Left cardiac atrium (tissue), 4 donors: ENCODE data around the gene TMEM145. TPM values are rescaled to one million over a fixed set of nuclear protein-coding genes. Genes with fewer than 3 reads are reported as not detected.

Experiments used
- ATAC-seq, 2 donors: fragments of 200-7000 bp; cut with Tn5 transposase; one replicate each; pipeline ENCODE4 v1.9.1; 2020; ENCODE audit warnings: mild to moderate bottlenecking in 2 of 2, moderate library complexity in 2 of 2
- DNase-seq: peaks from one replicate; pipeline ENCODE4 v3.0.0-alpha.2; 2020
- intact Hi-C, 2 donors: fragments of 100-400 bp; cut with DNase I; formaldehyde crosslinking; loops; one replicate each; pipeline versions ENCODE4 v1.14.1 to v1.15.1; 2022 to 2023
- microRNA-seq, 2 donors: library from miRNA; unstranded; fragments of <30 nt; microRNA quantifications; one replicate each; pipeline ENCODE4 v1.2.0, GENCODE V29; 2020
- total RNA-seq, 2 donors: library from RNA; stranded (reverse); fragmentation: NEBNext Ultra II Directional; extraction: Animal tissue kit (Norgen Biotek cat#: 25700); gene quantifications; one replicate each; pipeline ENCODE4 v1.2.1, GENCODE V29; 2021
- donor health status: DM: no; HTN: yes; CAD: no.
- donor health status: DM: no; HTN: yes; CAD: no; lungs with severe emphysema.
- donor health status: DM: yes; HTN: yes; CAD: no.
- donor health status: Dilated cardiomyopathy.

TMEM145 gene
- total RNA-seq, 2 donors from 2014 or later = 0.50 to 1.4 TPM

DNA sequence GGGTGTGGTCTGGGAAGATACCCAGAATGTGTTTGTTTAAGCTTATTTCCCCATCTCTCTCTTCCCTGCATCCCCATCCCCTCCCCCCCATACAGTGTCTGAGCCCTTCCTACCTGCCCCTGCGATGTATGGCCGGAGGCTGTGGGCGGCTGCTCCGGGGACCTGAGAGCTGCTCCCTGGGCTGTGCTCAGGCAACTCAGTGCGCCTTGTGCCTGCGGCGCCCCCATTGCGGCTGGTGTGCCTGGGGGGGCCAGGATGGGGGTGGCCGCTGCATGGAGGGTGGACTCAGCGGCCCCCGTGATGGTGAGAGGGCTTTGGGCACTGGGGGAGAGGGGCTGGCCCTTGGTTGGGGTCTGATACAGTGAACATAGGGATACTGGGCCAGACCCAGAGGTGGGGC lies 55.3 kb downstream of the TMEM145 start:
- no peak for ATAC-seq
- DNase-seq = no peak
- intact Hi-C loops = no loop called here

DNA sequence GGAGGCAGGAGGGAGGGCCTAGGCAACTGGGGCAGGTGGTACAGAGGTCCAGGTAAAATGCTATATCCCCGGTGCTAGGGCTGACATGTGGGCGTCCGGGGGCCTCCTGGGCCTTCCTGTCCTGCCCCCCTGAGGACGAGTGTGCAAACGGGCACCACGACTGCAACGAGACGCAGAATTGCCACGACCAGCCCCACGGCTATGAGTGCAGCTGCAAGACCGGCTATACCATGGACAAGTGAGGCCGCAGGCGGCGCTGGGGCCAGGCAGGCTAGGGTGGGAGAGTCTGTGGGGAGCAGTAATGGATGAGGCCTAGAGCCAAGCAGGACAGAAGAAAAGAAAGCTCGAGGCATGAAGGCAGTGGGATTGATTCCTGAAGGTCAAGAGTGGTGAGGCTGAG lies 55.7 kb downstream of the TMEM145 start:
- ATAC-seq (no peak), DNase-seq (no peak)
- intact Hi-C loops = no loop called here

DNA sequence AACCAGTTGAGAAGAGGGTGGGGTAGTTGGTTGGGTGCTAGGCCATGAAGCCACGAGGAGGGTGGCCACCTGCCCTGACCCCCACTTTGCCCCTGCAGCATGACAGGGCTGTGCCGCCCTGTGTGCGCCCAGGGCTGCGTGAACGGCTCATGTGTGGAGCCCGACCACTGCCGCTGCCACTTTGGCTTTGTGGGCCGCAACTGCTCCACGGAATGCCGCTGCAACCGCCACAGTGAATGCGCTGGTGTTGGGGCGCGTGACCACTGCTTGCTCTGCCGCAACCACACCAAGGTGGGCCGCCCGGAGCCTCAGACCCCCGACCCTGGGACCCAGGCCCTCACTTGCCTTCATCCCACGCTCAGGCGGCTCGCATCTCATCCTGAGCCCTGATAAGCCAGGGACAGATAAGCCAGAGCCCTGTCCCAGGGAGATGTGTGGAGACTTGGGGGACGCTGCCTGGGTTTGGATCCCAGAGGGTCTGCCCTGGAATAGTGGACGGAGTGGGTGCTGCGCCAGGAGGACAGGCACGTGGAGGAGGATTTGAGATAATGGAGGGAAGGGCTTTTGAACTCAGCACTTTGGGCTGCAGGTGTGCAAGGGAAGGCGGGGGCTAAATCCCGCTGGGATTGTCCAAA lies 56.4 kb downstream of the TMEM145 start:
- intact Hi-C loops = no loop called here
- DNase-seq = no peak
- ATAC-seq = no peak

DNA sequence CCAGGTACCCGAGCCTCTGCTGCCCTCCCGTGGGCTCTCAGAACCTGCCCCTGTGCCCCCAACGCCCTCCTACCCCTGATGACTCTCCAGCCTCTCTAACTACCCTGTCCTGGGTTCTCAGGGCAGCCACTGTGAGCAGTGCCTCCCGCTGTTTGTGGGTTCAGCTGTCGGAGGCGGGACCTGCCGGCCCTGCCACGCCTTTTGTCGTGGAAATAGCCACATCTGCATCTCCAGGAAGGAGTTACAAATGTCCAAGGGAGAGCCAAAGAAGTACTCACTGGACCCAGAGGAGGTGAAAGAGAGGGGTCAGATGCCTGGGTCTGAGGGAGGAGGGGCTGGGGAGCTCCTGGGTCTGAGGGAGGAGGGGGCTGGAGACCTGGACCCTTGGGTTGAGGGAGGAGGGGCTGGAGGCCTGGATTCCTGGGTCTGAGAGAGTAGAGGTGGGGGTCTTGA lies 57.0 kb downstream of the TMEM145 start:
- intact Hi-C loops = no loop called here
- DNase-seq (no peak), ATAC-seq (no peak)

DNA sequence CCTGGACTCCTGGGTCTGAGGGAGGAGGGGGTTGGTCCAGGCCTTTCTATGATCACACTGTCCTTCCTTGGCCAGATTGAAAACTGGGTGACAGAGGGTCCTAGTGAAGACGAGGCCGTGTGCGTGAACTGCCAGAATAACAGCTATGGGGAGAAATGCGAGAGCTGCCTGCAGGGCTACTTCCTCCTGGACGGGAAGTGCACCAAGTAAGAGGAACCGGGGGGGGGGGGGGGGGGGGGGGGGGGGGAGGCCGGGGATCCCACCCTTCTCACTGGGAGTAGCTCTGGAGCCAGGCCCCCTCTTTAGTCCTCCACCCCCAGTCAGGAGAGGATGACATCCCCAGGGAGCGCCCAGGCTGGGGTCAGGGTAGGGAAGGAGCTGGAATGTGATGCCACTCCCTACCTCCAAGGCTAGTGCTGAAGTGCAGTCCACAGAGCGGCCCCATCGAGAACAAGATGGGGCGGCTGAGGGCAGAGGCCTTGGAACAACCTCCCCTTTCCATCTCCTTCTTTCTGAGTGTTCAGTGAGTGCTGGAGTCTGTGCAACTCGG lies 57.6 kb downstream of the TMEM145 start:
- DNase-seq = no peak
- intact Hi-C loops = no loop called here
- no peak for ATAC-seq

Small RNAs within 50 kb of the gene (microRNA-seq; reads per million reads assigned to microRNA genes)
- 0 reads per million in 2 donors for gene MIR8077

Other genes with a start within 250 kb of the TMEM145 start
- gene GRIK5, start 243.1 kb upstream of the TMEM145 start, total RNA-seq = 10 to 100 TPM; 12.0 to 12.6 TPM
- gene ZNF574, start 237.1 kb upstream of the TMEM145 start, total RNA-seq = 1 to 10 TPM; 8.3 to 9.1 TPM
- 1 to 10 TPM; 1.1 to 1.2 TPM for gene POU2F2, start 180.9 kb upstream of the TMEM145 start, total RNA-seq
- gene DEDD2, start 95.6 kb upstream of the TMEM145 start, total RNA-seq = 10 to 100 TPM; 10.7 to 17.6 TPM
- 1 to 10 TPM; 5.1 to 6.6 TPM for gene ZNF526, start 93.0 kb upstream of the TMEM145 start, total RNA-seq
- gene GSK3A, start 70.7 kb upstream of the TMEM145 start, total RNA-seq = 10 to 100 TPM; 31.7 to 34.4 TPM
- 10 to 100 TPM; 37.9 to 50.6 TPM for gene ERF, start 58.2 kb upstream of the TMEM145 start, total RNA-seq
- 10 to 100 TPM; 34.7 to 42.1 TPM for gene CIC, start 44.1 kb upstream of the TMEM145 start, total RNA-seq
- gene PRR19, start 11.2 kb upstream of the TMEM145 start, total RNA-seq = under 1 TPM; 0.12 to 0.16 TPM
- 1 to 10 TPM; 4.1 to 6.2 TPM for gene PAFAH1B3, start 10.7 kb upstream of the TMEM145 start, total RNA-seq
- 10 to 100 TPM; 28.2 to 29.5 TPM for gene MEGF8, start 12.3 kb downstream of the TMEM145 start, total RNA-seq
- under 1 TPM in 1 of 2 donors, not detected in 1; 0.97 TPM for gene CNFN, start 77.0 kb downstream of the TMEM145 start, total RNA-seq
- gene LIPE, start 114.1 kb downstream of the TMEM145 start, total RNA-seq = 100 to 1,000 TPM; 174 to 202 TPM
- gene CXCL17, start 129.6 kb downstream of the TMEM145 start, total RNA-seq = not detected
- 1 to 10 TPM; 1.7 to 2.4 TPM for gene CEACAM1, start 215.2 kb downstream of the TMEM145 start, total RNA-seq